ENCODE data around the gene CTTNBP2. TPM values are rescaled to one million over a fixed set of nuclear protein-coding genes. Genes with fewer than 3 reads are reported as not detected.

Gene CTTNBP2
- total RNA-seq, 1 donor: 11.9 TPM

DNA sequence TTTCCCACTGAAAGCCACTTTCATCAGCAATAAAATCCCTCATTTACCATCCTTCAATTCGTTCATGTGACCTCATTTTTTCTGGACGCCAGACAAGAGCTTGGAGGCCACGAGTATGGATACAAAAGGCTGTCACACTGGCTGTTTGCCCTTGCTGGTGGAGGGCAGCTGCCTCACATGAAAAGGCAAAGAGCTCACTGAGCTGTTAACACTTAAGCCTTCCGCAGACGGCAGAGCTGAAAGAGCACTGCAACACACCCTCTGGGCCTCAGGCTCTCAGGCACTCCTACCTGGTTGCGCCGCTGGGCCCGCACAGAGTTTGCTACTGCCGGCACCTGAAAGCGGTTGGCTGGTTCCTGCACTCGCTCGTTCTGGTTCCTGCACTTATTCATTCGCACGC, 199.9 kb downstream of the CTTNBP2 start:
- no peak overlapping the region for H3K4me3 ChIP-seq (ENCODE audit: low read depth, low read length)
- peak; percentile 12 for DNase-seq (ENCODE audit: low read depth)
- no peak for TF ChIP-seq CTCF (IDR thresholded peaks at IDR 0.05; ENCODE audit: insufficient read depth, low read length)

DNA sequence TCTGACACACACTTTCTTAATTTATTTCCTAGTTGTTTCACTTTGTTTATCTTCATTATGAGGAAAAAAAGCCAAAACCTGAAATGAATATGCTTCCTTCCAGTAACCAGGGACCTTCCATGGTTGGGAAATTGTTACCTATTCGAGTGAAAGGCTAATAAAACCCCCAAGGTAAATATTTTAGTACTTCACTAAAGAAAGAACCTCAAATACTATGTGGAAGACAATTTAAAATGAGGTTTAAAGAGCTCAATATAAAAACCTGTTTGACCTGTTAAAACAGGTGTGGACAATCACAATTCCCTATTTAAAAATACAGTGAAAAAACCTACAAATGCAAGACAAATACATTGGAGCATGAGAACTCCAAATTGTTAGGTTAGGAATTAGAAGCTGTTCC, 200.8 kb downstream of the CTTNBP2 start:
- no peak overlapping the region for H3K4me3 ChIP-seq (ENCODE audit: low read depth, low read length)
- TF ChIP-seq CTCF (IDR thresholded peaks at IDR 0.05; ENCODE audit: insufficient read depth, low read length): no peak
- no peak for DNase-seq (ENCODE audit: low read depth)

DNA sequence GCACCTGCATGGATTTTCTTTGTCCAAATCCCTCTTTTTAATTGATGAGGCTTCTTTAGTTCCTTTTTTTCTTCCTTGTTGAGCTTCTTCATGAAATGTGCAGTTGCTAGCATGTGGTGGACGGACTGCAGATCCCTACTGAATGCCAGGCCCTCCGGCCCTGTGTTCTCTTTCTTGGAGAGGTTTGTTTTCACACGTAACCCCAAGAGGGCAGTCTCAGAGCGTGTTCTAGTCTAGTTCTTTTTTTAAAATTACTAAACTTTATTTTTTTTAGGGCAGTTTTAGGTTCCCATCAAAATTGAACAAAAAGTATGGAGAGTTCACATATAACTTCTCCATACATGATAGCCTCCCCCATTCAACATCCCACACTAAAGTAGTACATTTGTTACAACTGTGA, 203.4 kb downstream of the CTTNBP2 start:
- DNase-seq (ENCODE audit: low read depth): peak; percentile 24
- TF ChIP-seq CTCF (IDR thresholded peaks at IDR 0.05; ENCODE audit: insufficient read depth, low read length): peak; percentile 13

GRCh38 chr7:117667456-117667855, 205.8 kb downstream of the CTTNBP2 start:
- peak; percentile 6 for DNase-seq (ENCODE audit: low read depth)
- no peak for TF ChIP-seq CTCF (IDR thresholded peaks at IDR 0.05; ENCODE audit: insufficient read depth, low read length)

More for the DNA sequence above, 203.4 kb downstream of the CTTNBP2 start:
- H3K4me3 ChIP-seq (ENCODE audit: low read depth, low read length): no peak overlapping the region

GRCh38 chr7:117666689-117667088, 206.6 kb downstream of the CTTNBP2 start:
- TF ChIP-seq CTCF (IDR thresholded peaks at IDR 0.05; ENCODE audit: insufficient read depth, low read length): no peak
- H3K4me3 ChIP-seq (ENCODE audit: low read depth, low read length): no peak overlapping the region
- no peak for DNase-seq (ENCODE audit: low read depth)

More at GRCh38 chr7:117667456-117667855, 205.8 kb downstream of the CTTNBP2 start:
- no peak overlapping the region for H3K4me3 ChIP-seq (ENCODE audit: low read depth, low read length)

GRCh38 chr7:117666031-117666430, 207.2 kb downstream of the CTTNBP2 start:
- TF ChIP-seq CTCF (IDR thresholded peaks at IDR 0.05; ENCODE audit: insufficient read depth, low read length): no peak
- no peak overlapping the region for H3K4me3 ChIP-seq (ENCODE audit: low read depth, low read length)
- peak; percentile 28 for DNase-seq (ENCODE audit: low read depth)

- peak; percentile 25 for DNase-seq (ENCODE audit: low read depth)
- no peak for TF ChIP-seq CTCF (IDR thresholded peaks at IDR 0.05; ENCODE audit: insufficient read depth, low read length)
- H3K4me3 ChIP-seq (ENCODE audit: low read depth, low read length): no peak overlapping the region
Observed at GRCh38 chr7:117665368-117665767, 207.9 kb downstream of the CTTNBP2 start.

All from fibroblast of the aortic adventitia (primary cell).